K562 (cell line): ENCODE measurements around the gene ASCC1. TPM values are rescaled to one million over a fixed set of nuclear protein-coding genes. Genes with fewer than 3 reads are reported as not detected.
A peak's percentile ranks its signal among the peaks of the same experiment; 100 is the strongest.

Source experiments
- CREB1 ChIP-seq, 2 experiments: sonication (generic) in 1 of 2; formaldehyde crosslinking in 1 of 2; IDR thresholded peaks; 2 replicates each; pipeline versions ENCODE4 v1.6.1 to v1.8.0; 2012 to 2022; ENCODE audit warnings: inconsistent platforms in 1 of 2, mild to moderate bottlenecking in 1 of 2, missing genetic modification reagents in 1 of 2, moderate library complexity in 1 of 2
- CTBP1 ChIP-seq: fragments of 450-650 bp; IDR thresholded peaks from 2 replicates; pipeline ENCODE4 v1.6.1; 2016; ENCODE audit warnings: borderline replicate concordance
- MAZ ChIP-seq, 2 experiments: fragments of 450-650 bp in 1 of 2; sonication (generic) in 1 of 2; formaldehyde crosslinking; IDR thresholded peaks in 1 of 2; conservative IDR thresholded peaks in 1 of 2; 2 replicates each; pipeline versions ENCODE4 v1.4.0 to v1.5.0; 2020; ENCODE audit warnings: mild to moderate bottlenecking in 1 of 2, missing genetic modification reagents in 1 of 2
- MTA3 ChIP-seq: fragments of 450-650 bp; formaldehyde crosslinking; IDR thresholded peaks from 2 replicates; pipeline ENCODE4 v1.6.1; 2017; ENCODE audit warnings: mild to moderate bottlenecking, borderline replicate concordance
- PHB ChIP-seq: fragments of 250-450 bp; sonication (Bioruptor Pico); IDR thresholded peaks from 2 replicates; pipeline ENCODE4 v1.5.0; 2021
- RCOR1 ChIP-seq, 2 experiments: IDR thresholded peaks; 2 replicates each; pipeline ENCODE4 v1.6.1; 2012; ENCODE audit warnings: low read depth in 2 of 2, low read length in 2 of 2, borderline replicate concordance in 1 of 2, improper control_type of control experiment in 1 of 2
- SMAD3 ChIP-seq: fragments of 450-650 bp; formaldehyde crosslinking; conservative IDR thresholded peaks from 2 replicates; pipeline ENCODE4 v1.4.0; 2020; ENCODE audit warnings: mild to moderate bottlenecking
- TEAD1 ChIP-seq, 2 experiments: fragments of 450-650 bp in 1 of 2; sonication (generic) in 1 of 2; formaldehyde crosslinking; IDR thresholded peaks; 2 replicates each; pipeline versions ENCODE4 v1.4.0 to v1.8.0; 2020 to 2022; ENCODE audit warnings: mild to moderate bottlenecking in 2 of 2, missing genetic modification reagents in 1 of 2
- XRCC4 ChIP-seq: IDR thresholded peaks from one replicate; pipeline ENCODE4 v1.6.1; 2011; ENCODE audit not compliant: insufficient read depth, insufficient read length; ENCODE audit errors: extremely low read depth
- XRCC5 ChIP-seq: fragments of 200-400 bp; formaldehyde crosslinking; IDR thresholded peaks from 2 replicates; pipeline ENCODE4 v1.6.1; 2017; ENCODE audit warnings: low read depth, mild to moderate bottlenecking, low read length
- ZFX ChIP-seq: sonication (generic); formaldehyde crosslinking; IDR thresholded peaks from 2 replicates; pipeline ENCODE4 v1.8.0; 2022; ENCODE audit warnings: mild to moderate bottlenecking, missing genetic modification reagents, moderate library complexity
- polyA plus RNA-seq, 8 experiments: library from polyadenylated mRNA; depleted of rRNA in 4 of 8; stranded (reverse) in 5 of 8; unstranded in 3 of 8; fragments of >200 nt; fragmentation: Nextera tagmentation in 2 of 8; fragmentation: Illumina TruSeq in 1 of 8; extraction: Ambion mirVana in 2 of 8; extraction: Trizol in 1 of 8; gene quantifications; 2 replicates each; pipeline versions ENCODE4 v1.2.1 to v1.2.3, GENCODE V29; 2011 to 2014; ENCODE audit warnings: inconsistent platforms in 1 of 8, missing spikeins in 1 of 8
- total RNA-seq, 7 experiments: library from RNA; depleted of rRNA in 6 of 7; stranded (reverse); fragments of >200 nt in 6 of 7; fragmentation: Illumina TruSeq in 2 of 7; extraction: Trizol in 2 of 7; gene quantifications; 2 replicates each; pipeline versions ENCODE4 v1.2.1 to v1.2.3, GENCODE V29; 2011 to 2021; ENCODE audit warnings: low replicate concordance in 1 of 7
- TF ChIP-seq, protein P1 (sequence below), 2 experiments: IDR thresholded peaks in 1 of 2; conservative IDR thresholded peaks in 1 of 2; 2 replicates each; pipeline ENCODE4 v1.6.1; 2016; ENCODE audit warnings: low read depth in 2 of 2, mild to moderate bottlenecking in 1 of 2, missing compliant biosample characterization in 1 of 2, missing genetic modification characterization in 1 of 2, moderate library complexity in 1 of 2
- TF ChIP-seq, protein P2 (sequence below): sonication (generic); formaldehyde crosslinking; IDR thresholded peaks from 2 replicates; pipeline ENCODE4 v1.8.1; 2023; ENCODE audit warnings: mild to moderate bottlenecking, missing genetic modification reagents
- TF ChIP-seq, protein P3 (sequence below): sonication (generic); formaldehyde crosslinking; IDR thresholded peaks from 2 replicates; pipeline ENCODE4 v1.8.0; 2022; ENCODE audit warnings: mild to moderate bottlenecking, missing genetic modification reagents, borderline replicate concordance
- TF ChIP-seq, protein P4 (sequence below): fragments of 150-350 bp; IDR thresholded peaks from 2 replicates; pipeline ENCODE4 v1.6.1; 2014; ENCODE audit warnings: low read depth, mild to moderate bottlenecking, low read length, borderline replicate concordance

Gene ASCC1
- total and polyA plus RNA-seq, 9 of the 15 experiments (the other 6 are each of a cell fraction or from before 2014, with no cell fraction given): 31.7 to 73.3 (median 52.8) TPM

DNA sequence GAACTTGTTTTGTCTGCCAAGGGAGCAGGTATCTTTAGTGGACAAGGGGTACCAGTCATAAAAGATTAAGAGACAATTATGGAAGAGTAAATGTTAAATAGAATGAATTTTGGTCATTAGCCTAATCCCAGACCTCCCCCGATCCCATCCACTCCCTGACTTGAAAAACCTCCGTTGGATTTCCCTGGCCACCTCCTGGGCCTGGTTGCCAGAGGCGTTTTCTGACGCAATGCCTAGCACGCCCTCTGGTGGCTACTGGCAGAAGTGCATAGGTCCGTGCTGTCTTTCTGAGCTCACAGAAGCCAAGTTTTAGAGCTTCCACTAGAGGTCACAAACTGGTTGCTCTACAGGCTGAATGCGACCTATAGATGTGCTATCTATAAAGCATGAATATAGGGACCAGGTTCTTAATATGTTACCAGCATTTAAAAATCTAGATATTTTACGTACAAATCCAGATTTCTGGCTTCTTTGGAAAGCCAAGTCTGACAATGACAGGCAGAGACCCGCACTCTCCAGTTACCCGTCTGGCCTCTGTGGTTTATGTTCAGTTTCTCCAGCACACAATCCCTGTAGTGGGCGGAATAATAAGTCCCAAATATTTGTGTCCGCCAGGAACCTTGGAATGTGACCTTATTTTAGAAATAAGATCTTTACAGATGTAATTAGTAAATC is 167.5 kb downstream of the ASCC1 start (continued):
- peak in 1 of 2 experiments; percentile 74; a peak in 1 of 4 replicates for TF ChIP-seq RCOR1 (IDR thresholded peaks at IDR 0.05; ENCODE audit: borderline replicate concordance in 1 of 2, low read depth in 2 of 2, low read length in 2 of 2)
- no peak for TF ChIP-seq PHB (CRISPR knock-in tag)
- peak; percentile 18 to 85; a peak in 2 of 4 replicates for TF ChIP-seq MAZ (CRISPR knock-in tag; conservative IDR thresholded peaks at IDR 0.05 in 1 of 2, IDR thresholded peaks at IDR 0.05 in 1 of 2)
- TF ChIP-seq XRCC5: peak; percentile 85
- TF ChIP-seq, protein P1, sequence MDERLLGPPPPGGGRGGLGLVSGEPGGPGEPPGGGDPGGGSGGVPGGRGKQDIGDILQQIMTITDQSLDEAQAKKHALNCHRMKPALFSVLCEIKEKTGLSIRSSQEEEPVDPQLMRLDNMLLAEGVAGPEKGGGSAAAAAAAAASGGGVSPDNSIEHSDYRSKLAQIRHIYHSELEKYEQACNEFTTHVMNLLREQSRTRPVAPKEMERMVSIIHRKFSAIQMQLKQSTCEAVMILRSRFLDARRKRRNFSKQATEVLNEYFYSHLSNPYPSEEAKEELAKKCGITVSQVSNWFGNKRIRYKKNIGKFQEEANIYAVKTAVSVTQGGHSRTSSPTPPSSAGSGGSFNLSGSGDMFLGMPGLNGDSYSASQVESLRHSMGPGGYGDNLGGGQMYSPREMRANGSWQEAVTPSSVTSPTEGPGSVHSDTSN (CRISPR knock-in tag; IDR thresholded peaks at IDR 0.05; ENCODE audit: low read depth): no peak
- TF ChIP-seq, protein P1 (tag; conservative IDR thresholded peaks at IDR 0.05; ENCODE audit: low read depth): no peak
- TF ChIP-seq ZFX: peak; percentile 34; the same call in 1 of the 2 replicates
- TF ChIP-seq, protein P2, sequence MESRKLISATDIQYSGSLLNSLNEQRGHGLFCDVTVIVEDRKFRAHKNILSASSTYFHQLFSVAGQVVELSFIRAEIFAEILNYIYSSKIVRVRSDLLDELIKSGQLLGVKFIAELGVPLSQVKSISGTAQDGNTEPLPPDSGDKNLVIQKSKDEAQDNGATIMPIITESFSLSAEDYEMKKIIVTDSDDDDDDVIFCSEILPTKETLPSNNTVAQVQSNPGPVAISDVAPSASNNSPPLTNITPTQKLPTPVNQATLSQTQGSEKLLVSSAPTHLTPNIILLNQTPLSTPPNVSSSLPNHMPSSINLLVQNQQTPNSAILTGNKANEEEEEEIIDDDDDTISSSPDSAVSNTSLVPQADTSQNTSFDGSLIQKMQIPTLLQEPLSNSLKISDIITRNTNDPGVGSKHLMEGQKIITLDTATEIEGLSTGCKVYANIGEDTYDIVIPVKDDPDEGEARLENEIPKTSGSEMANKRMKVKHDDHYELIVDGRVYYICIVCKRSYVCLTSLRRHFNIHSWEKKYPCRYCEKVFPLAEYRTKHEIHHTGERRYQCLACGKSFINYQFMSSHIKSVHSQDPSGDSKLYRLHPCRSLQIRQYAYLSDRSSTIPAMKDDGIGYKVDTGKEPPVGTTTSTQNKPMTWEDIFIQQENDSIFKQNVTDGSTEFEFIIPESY (CRISPR knock-in tag): peak; percentile 63; the same call in 1 of the 2 replicates
- TF ChIP-seq, protein P3, sequence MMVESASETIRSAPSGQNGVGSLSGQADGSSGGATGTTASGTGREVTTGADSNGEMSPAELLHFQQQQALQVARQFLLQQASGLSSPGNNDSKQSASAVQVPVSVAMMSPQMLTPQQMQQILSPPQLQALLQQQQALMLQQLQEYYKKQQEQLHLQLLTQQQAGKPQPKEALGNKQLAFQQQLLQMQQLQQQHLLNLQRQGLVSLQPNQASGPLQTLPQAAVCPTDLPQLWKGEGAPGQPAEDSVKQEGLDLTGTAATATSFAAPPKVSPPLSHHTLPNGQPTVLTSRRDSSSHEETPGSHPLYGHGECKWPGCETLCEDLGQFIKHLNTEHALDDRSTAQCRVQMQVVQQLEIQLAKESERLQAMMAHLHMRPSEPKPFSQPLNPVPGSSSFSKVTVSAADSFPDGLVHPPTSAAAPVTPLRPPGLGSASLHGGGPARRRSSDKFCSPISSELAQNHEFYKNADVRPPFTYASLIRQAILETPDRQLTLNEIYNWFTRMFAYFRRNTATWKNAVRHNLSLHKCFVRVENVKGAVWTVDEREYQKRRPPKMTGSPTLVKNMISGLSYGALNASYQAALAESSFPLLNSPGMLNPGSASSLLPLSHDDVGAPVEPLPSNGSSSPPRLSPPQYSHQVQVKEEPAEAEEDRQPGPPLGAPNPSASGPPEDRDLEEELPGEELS (CRISPR knock-in tag): no peak
- TF ChIP-seq XRCC4: no peak
- TF ChIP-seq, protein P4, sequence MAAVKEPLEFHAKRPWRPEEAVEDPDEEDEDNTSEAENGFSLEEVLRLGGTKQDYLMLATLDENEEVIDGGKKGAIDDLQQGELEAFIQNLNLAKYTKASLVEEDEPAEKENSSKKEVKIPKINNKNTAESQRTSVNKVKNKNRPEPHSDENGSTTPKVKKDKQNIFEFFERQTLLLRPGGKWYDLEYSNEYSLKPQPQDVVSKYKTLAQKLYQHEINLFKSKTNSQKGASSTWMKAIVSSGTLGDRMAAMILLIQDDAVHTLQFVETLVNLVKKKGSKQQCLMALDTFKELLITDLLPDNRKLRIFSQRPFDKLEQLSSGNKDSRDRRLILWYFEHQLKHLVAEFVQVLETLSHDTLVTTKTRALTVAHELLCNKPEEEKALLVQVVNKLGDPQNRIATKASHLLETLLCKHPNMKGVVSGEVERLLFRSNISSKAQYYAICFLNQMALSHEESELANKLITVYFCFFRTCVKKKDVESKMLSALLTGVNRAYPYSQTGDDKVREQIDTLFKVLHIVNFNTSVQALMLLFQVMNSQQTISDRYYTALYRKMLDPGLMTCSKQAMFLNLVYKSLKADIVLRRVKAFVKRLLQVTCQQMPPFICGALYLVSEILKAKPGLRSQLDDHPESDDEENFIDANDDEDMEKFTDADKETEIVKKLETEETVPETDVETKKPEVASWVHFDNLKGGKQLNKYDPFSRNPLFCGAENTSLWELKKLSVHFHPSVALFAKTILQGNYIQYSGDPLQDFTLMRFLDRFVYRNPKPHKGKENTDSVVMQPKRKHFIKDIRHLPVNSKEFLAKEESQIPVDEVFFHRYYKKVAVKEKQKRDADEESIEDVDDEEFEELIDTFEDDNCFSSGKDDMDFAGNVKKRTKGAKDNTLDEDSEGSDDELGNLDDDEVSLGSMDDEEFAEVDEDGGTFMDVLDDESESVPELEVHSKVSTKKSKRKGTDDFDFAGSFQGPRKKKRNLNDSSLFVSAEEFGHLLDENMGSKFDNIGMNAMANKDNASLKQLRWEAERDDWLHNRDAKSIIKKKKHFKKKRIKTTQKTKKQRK: no peak
- TF ChIP-seq CTBP1: peak; percentile 65
- no peak for TF ChIP-seq CREB1 (IDR thresholded peaks at IDR 0.05)
- TF ChIP-seq CREB1 (CRISPR knock-in tag; IDR thresholded peaks at IDR 0.05): peak; percentile 71
- 0 out of 2 replicates have a peak, but pooled peaks have one; percentile 46 for TF ChIP-seq SMAD3
- TF ChIP-seq TEAD1 (CRISPR knock-in tag; IDR thresholded peaks at IDR 0.05): peak in 1 of 2 experiments; percentile 51; a peak in 2 of 4 replicates
- 0 out of 2 replicates have a peak, but pooled peaks have one; percentile 28 for TF ChIP-seq MTA3
